Keratinocyte (primary cell): ENCODE results near the gene SIX3.

Experiments
- EZH2 ChIP-seq: IDR thresholded peaks from one replicate; pipeline ENCODE4 v1.6.1; 2012; ENCODE audit warnings: inconsistent platforms, mild to moderate bottlenecking, low read length, moderate library complexity
- TF ChIP-seq, protein P1 (sequence below), 3 experiments: IDR thresholded peaks in 1 of 3; conservative IDR thresholded peaks in 1 of 3; optimal IDR thresholded peaks in 1 of 3; 2 replicates in 2 of 3; 3 replicates in 1 of 3; pipeline versions ENCODE3 to v1.5.1; 2011; ENCODE audit warnings: low read length in 3 of 3, mild to moderate bottlenecking in 3 of 3, moderate library complexity in 2 of 3, control low read depth in 1 of 3, inconsistent platforms in 1 of 3; ENCODE audit not compliant: insufficient read depth in 2 of 3; ENCODE audit errors: extremely low read depth in 1 of 3

DNA sequence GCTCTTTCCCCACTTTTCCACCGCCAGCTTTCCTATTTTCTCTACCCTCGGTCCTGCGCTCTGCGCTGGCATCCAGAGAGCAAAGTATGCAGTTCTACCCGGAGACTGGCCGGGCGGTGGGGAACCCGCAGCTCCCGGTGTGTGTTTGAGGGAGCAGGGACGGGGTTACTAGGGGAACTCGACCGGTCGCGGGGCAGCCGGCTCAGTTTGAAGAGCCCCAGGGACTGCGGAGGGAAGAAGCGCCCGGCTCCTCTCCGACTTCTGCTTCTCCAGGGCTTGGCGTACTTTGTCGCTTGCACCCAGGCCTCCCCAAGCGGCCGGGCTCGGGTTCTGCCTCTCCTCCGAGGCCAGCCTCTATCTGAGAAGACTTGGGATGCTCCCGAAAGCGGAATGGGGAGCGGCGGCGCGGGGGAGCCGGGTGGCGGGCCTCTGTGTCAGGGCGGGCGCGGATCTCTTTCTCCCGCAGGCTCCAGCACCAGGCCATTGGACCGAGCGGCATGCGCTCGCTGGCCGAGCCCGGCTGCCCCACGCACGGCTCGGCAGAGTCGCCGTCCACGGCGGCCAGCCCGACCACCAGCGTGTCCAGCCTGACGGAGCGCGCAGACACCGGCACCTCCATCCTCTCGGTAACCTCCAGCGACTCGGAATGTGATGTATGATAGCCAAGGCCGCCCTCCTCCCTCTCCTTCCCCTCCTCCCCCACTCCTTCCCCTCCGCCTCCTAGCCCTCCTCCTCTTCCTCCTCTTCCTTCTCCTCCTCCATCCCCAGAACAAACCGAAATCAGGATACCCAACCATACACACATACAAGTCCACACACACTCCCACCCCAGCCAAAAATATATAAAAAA, 2.8 kb downstream of the SIX3 start:
- TF ChIP-seq EZH2 = peak; percentile 87
- TF ChIP-seq, protein P1, sequence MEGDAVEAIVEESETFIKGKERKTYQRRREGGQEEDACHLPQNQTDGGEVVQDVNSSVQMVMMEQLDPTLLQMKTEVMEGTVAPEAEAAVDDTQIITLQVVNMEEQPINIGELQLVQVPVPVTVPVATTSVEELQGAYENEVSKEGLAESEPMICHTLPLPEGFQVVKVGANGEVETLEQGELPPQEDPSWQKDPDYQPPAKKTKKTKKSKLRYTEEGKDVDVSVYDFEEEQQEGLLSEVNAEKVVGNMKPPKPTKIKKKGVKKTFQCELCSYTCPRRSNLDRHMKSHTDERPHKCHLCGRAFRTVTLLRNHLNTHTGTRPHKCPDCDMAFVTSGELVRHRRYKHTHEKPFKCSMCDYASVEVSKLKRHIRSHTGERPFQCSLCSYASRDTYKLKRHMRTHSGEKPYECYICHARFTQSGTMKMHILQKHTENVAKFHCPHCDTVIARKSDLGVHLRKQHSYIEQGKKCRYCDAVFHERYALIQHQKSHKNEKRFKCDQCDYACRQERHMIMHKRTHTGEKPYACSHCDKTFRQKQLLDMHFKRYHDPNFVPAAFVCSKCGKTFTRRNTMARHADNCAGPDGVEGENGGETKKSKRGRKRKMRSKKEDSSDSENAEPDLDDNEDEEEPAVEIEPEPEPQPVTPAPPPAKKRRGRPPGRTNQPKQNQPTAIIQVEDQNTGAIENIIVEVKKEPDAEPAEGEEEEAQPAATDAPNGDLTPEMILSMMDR (optimal IDR thresholded peaks at IDR 0.05 in 1 of 3, IDR thresholded peaks at IDR 0.05 in 1 of 3, conservative IDR thresholded peaks at IDR 0.05 in 1 of 3; ENCODE audit: extremely low read depth in 1 of 3, insufficient read depth in 2 of 3, low read length in 3 of 3) = no peak
